H1 (cell line): ENCODE results near the gene UGGT1. TPM values are rescaled to one million over a fixed set of nuclear protein-coding genes. Genes with fewer than 3 reads are reported as not detected.

Experiments used
- BRCA1 ChIP-seq: IDR thresholded peaks from 2 replicates; pipeline ENCODE4 v1.6.1; 2012; ENCODE audit warnings: low read depth, low read length, improper control_type of control experiment
- CHD7 ChIP-seq: fragments of 300-600 bp; sonication (generic); IDR thresholded peaks from 2 replicates; pipeline ENCODE4 v1.7.1; 2012; ENCODE audit warnings: low read length, moderate library complexity, mild to moderate bottlenecking, inconsistent platforms; ENCODE audit not compliant: insufficient replicate concordance
- EGR1 ChIP-seq: IDR thresholded peaks from 2 replicates; pipeline ENCODE4 v1.6.1; 2011; ENCODE audit warnings: low read depth, low read length, borderline replicate concordance
- FOSL1 ChIP-seq: IDR thresholded peaks from 2 replicates; pipeline ENCODE4 v1.6.1; 2011; ENCODE audit warnings: mild to moderate bottlenecking, low read depth, low read length, moderate library complexity; ENCODE audit not compliant: insufficient read depth
- GABPA ChIP-seq: IDR thresholded peaks from 2 replicates; pipeline ENCODE4 v1.6.1; 2011; ENCODE audit warnings: mild to moderate bottlenecking, low read length, moderate library complexity, borderline replicate concordance; ENCODE audit not compliant: insufficient read depth
- JUN ChIP-seq: IDR thresholded peaks from 2 replicates; pipeline ENCODE4 v1.6.1; 2011; ENCODE audit warnings: low read depth, mild to moderate bottlenecking, improper control_type of control experiment, low read length
- NRF1 ChIP-seq: IDR thresholded peaks from 2 replicates; pipeline ENCODE4 v1.6.1; 2011; ENCODE audit warnings: mild to moderate bottlenecking, low read depth, low read length, improper control_type of control experiment
- SP2 ChIP-seq: IDR thresholded peaks from 2 replicates; pipeline ENCODE4 v1.6.1; 2012; ENCODE audit warnings: mild to moderate bottlenecking, low read length, inconsistent platforms
- TCF12 ChIP-seq: IDR thresholded peaks from 2 replicates; pipeline ENCODE4 v1.6.1; 2011; ENCODE audit warnings: low read depth, mild to moderate bottlenecking, low read length
- polyA plus RNA-seq, 7 experiments: library from polyadenylated mRNA; depleted of rRNA in 3 of 7; stranded (reverse) in 5 of 7; unstranded in 2 of 7; fragments of >200 nt in 5 of 7; fragments of 200-250 nt in 2 of 7; gene quantifications; 1 replicate in 5 of 7; 2 replicates in 1 of 7; 4 replicates in 1 of 7; pipeline versions ENCODE4 v1.2.1 to v1.2.3, GENCODE V29; 2011 to 2013; ENCODE audit warnings: missing spikeins in 2 of 7, mixed read lengths in 2 of 7
- total RNA-seq: library from RNA; stranded (reverse); fragmentation: NEBNext Ultra II Directional; extraction: Animal tissue kit (Norgen Biotek cat#: 25700); gene quantifications from 2 replicates; pipeline ENCODE4 v1.2.1, GENCODE V29; 2021

The UGGT1 gene
- total and polyA plus RNA-seq, 2 of the 8 experiments (the other 6 are each of a cell fraction or from before 2014, with no cell fraction given): 14.9 to 57.3 TPM

DNA sequence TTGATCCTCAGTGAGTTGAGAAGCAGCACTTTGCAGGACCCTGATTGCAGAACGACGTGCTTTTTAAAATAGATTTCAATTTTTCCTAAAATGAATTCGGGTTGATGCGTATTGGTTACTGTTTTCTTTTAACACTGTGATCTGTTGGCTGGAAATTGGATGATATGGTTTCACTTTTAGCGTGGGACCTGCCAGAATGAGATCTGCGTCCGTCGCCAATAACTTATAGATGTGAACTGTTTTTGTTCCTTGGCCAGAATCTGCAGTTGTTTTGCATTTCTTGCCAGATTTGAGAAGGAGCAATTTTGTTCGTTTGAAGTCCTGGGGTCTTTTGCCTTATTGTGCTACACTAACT is 703 bp downstream of the UGGT1 start (continued):
- no peak for TF ChIP-seq CHD7
- no peak for TF ChIP-seq JUN
- TF ChIP-seq EGR1: no peak
- no peak for TF ChIP-seq NRF1
- no peak for TF ChIP-seq TCF12
- no peak for TF ChIP-seq BRCA1
- no peak for TF ChIP-seq GABPA
- TF ChIP-seq SP2: no peak
- no peak for TF ChIP-seq FOSL1
